GM12878 (cell line): ENCODE results near the gene MDGA2. TPM values are rescaled to one million over a fixed set of nuclear protein-coding genes. Genes with fewer than 3 reads are reported as not detected.
A peak's percentile ranks its signal among the peaks of the same experiment; 100 is the strongest.

Experiments used
- ASH2L ChIP-seq: fragments of 300-600, 200-600 bp; sonication (generic); IDR thresholded peaks from 2 replicates; pipeline ENCODE4 v1.6.1; 2017; ENCODE audit warnings: low read depth, mild to moderate bottlenecking, borderline replicate concordance
- CBX3 ChIP-seq: fragments of 200-600 bp; sonication (generic); IDR thresholded peaks from 2 replicates; pipeline ENCODE4 v1.6.1; 2016; ENCODE audit warnings: low read depth, borderline replicate concordance
- CHD2 ChIP-seq: IDR thresholded peaks from 2 replicates; pipeline ENCODE4 v1.6.1; 2011; ENCODE audit warnings: low read depth, low read length, improper control_type of control experiment, borderline replicate concordance
- CREB1 ChIP-seq: IDR thresholded peaks from 2 replicates; pipeline ENCODE4 v1.6.1; 2012; ENCODE audit warnings: low read depth, mild to moderate bottlenecking, inconsistent platforms
- E2F4 ChIP-seq: IDR thresholded peaks from 2 replicates; pipeline ENCODE4 v1.6.1; 2012; ENCODE audit warnings: low read depth, low read length, improper control_type of control experiment
- EGR1 ChIP-seq, 2 experiments: IDR thresholded peaks; 1 replicate in 1 of 2; 2 replicates in 1 of 2; pipeline ENCODE4 v1.6.1; 2011 to 2012; ENCODE audit warnings: low read depth in 2 of 2, low read length in 2 of 2, borderline replicate concordance in 1 of 2, mild to moderate bottlenecking in 1 of 2, moderate library complexity in 1 of 2
- ESRRA ChIP-seq: IDR thresholded peaks from 2 replicates; pipeline ENCODE4 v1.6.1; 2012; ENCODE audit warnings: mild to moderate bottlenecking, low read length, improper control_type of control experiment
- HSF1 ChIP-seq: fragments of 150-350 bp; IDR thresholded peaks from 2 replicates; pipeline ENCODE4 v1.6.1; 2014; ENCODE audit warnings: mild to moderate bottlenecking, low read depth, low read length
- IRF5 ChIP-seq: fragments of 450-650 bp; IDR thresholded peaks from 2 replicates; pipeline ENCODE4 v1.6.1; 2017; ENCODE audit warnings: borderline replicate concordance
- MAX ChIP-seq: IDR thresholded peaks from 2 replicates; pipeline ENCODE4 v1.6.1; 2012; ENCODE audit warnings: low read depth, low read length, improper control_type of control experiment
- NKRF ChIP-seq: fragments of 450-650 bp; conservative IDR thresholded peaks from 2 replicates; pipeline ENCODE4 v1.6.1; 2017; ENCODE audit warnings: mild to moderate bottlenecking, moderate library complexity
- NR2C2 ChIP-seq: IDR thresholded peaks from 2 replicates; pipeline ENCODE4 v1.6.1; 2011; ENCODE audit warnings: borderline replicate concordance, low read depth; ENCODE audit not compliant: control insufficient read depth, insufficient read length
- POLR2A ChIP-seq: IDR thresholded peaks from 2 replicates; pipeline ENCODE4 v1.6.1; 2011; ENCODE audit warnings: low read depth, mild to moderate bottlenecking, low read length
- RAD21 ChIP-seq: IDR thresholded peaks from 2 replicates; pipeline ENCODE4 v1.6.1; 2011; ENCODE audit warnings: mild to moderate bottlenecking, low read depth, low read length, moderate library complexity; ENCODE audit not compliant: insufficient read depth
- RAD51 ChIP-seq: fragments of 450-650 bp; IDR thresholded peaks from 2 replicates; pipeline ENCODE4 v1.6.1; 2016; ENCODE audit warnings: moderate library complexity, mild to moderate bottlenecking, inconsistent platforms
- SKIL ChIP-seq: fragments of 450-650 bp; IDR thresholded peaks from 2 replicates; pipeline ENCODE4 v1.6.1; 2017; ENCODE audit warnings: mild to moderate bottlenecking, low read depth, inconsistent platforms; ENCODE audit not compliant: poor library complexity, severe bottlenecking
- SMARCA5 ChIP-seq: fragments of 450-650 bp; IDR thresholded peaks from 2 replicates; pipeline ENCODE4 v1.6.1; 2017; ENCODE audit warnings: mild to moderate bottlenecking
- SPI1 ChIP-seq: IDR thresholded peaks from 2 replicates; pipeline ENCODE4 v1.6.1; 2011; ENCODE audit warnings: low read depth, mild to moderate bottlenecking, low read length, moderate library complexity, borderline replicate concordance; ENCODE audit not compliant: insufficient read depth
- STAT3 ChIP-seq: IDR thresholded peaks from 2 replicates; pipeline ENCODE4 v1.6.1; 2011; ENCODE audit warnings: low read depth, low read length, improper control_type of control experiment
- SUPT20H ChIP-seq: IDR thresholded peaks from 2 replicates; pipeline ENCODE4 v1.6.1; 2011; ENCODE audit warnings: low read depth, mild to moderate bottlenecking, low read length, moderate library complexity, borderline replicate concordance; ENCODE audit not compliant: control insufficient read depth
- TAF1 ChIP-seq: IDR thresholded peaks from 2 replicates; pipeline ENCODE4 v1.6.1; 2011; ENCODE audit warnings: mild to moderate bottlenecking, low read depth, low read length, borderline replicate concordance
- TCF12 ChIP-seq: IDR thresholded peaks from 2 replicates; pipeline ENCODE4 v1.6.1; 2011; ENCODE audit warnings: low read depth, mild to moderate bottlenecking, low read length
- YY1 ChIP-seq: IDR thresholded peaks from 2 replicates; pipeline ENCODE4 v1.6.1; 2011; ENCODE audit warnings: low read depth, mild to moderate bottlenecking, low read length
- ZNF217 ChIP-seq: fragments of 450-650 bp; IDR thresholded peaks from 2 replicates; pipeline ENCODE4 v1.6.1; 2017; ENCODE audit warnings: antibody characterized with exemption, mild to moderate bottlenecking
- ZNF274 ChIP-seq: IDR thresholded peaks from one replicate; pipeline ENCODE4 v1.8.0; 2011; ENCODE audit not compliant: insufficient read length, insufficient read depth
- polyA plus RNA-seq, 11 experiments: library from polyadenylated mRNA; depleted of rRNA in 4 of 11; unstranded in 6 of 11; stranded (reverse) in 5 of 11; fragments of >200 nt; fragmentation: Nextera tagmentation in 4 of 11; fragmentation: Illumina TruSeq in 1 of 11; extraction: Ambion mirVana in 4 of 11; extraction: Trizol in 1 of 11; gene quantifications; 1 replicate in 1 of 11; 2 replicates in 10 of 11; pipeline versions ENCODE4 v1.2.1 to v1.2.3, GENCODE V29; 2011 to 2016; ENCODE audit warnings: inconsistent platforms in 2 of 11, missing spikeins in 2 of 11, low read depth in 1 of 11
- total RNA-seq, 4 experiments: library from RNA; depleted of rRNA in 3 of 4; stranded (reverse); fragments of >200 nt in 3 of 4; fragmentation: Illumina TruSeq in 1 of 4; extraction: Trizol in 1 of 4; gene quantifications; 2 replicates each; pipeline versions ENCODE4 v1.2.1 to v1.2.3, GENCODE V29; 2013 to 2021

Gene MDGA2
- total and polyA plus RNA-seq, 10 of the 15 experiments (the other 5 are each of a cell fraction or from before 2014, with no cell fraction given) = not detected

GRCh38 chr14:47596232-47596631 lies 79.2 kb downstream of the MDGA2 start (continued):
- no peak for TF ChIP-seq HSF1
- peak; percentile 57 for TF ChIP-seq ZNF217
- TF ChIP-seq SUPT20H = no peak
- peak; percentile 18 for TF ChIP-seq SKIL
- no peak for TF ChIP-seq STAT3
- no peak for TF ChIP-seq ESRRA
- no peak for TF ChIP-seq ZNF274
- TF ChIP-seq EGR1 (IDR thresholded peaks at IDR 0.05; ENCODE audit: borderline replicate concordance in 1 of 2, low read depth in 2 of 2, low read length in 2 of 2) = no peak
- no peak for TF ChIP-seq RAD51
- no peak for TF ChIP-seq POLR2A
- TF ChIP-seq NR2C2 = no peak
- TF ChIP-seq CHD2 = no peak
- no peak for TF ChIP-seq IRF5
- TF ChIP-seq CBX3 = no peak
- no peak for TF ChIP-seq NKRF
- TF ChIP-seq SMARCA5 = no peak
- TF ChIP-seq CREB1 = no peak
- TF ChIP-seq RAD21 = no peak
- no peak for TF ChIP-seq ASH2L
- no peak for TF ChIP-seq YY1
- TF ChIP-seq E2F4 = no peak
- no peak for TF ChIP-seq MAX
- no peak for TF ChIP-seq TAF1
- no peak for TF ChIP-seq SPI1
- no peak for TF ChIP-seq TCF12
